Activated gamma-delta T cell (primary cell): ENCODE measurements around the gene SART3.
"Not testable (repeated sequence)": the region's sequence is repeated elsewhere in the genome, so short reads cannot be mapped to it uniquely, and the experiment has no call there.

Source experiments
- DNase-seq: peaks from one replicate; lab custom pipeline; 2025; lab: John Stamatoyannopoulos, UW

SART3 gene

GRCh38 chr12:108518716-108519496, 42.1 kb downstream of the SART3 start:
- DNase-seq: no peak

GRCh38 chr12:108518101-108518715, 42.8 kb downstream of the SART3 start:
- no peak for DNase-seq

DNA sequence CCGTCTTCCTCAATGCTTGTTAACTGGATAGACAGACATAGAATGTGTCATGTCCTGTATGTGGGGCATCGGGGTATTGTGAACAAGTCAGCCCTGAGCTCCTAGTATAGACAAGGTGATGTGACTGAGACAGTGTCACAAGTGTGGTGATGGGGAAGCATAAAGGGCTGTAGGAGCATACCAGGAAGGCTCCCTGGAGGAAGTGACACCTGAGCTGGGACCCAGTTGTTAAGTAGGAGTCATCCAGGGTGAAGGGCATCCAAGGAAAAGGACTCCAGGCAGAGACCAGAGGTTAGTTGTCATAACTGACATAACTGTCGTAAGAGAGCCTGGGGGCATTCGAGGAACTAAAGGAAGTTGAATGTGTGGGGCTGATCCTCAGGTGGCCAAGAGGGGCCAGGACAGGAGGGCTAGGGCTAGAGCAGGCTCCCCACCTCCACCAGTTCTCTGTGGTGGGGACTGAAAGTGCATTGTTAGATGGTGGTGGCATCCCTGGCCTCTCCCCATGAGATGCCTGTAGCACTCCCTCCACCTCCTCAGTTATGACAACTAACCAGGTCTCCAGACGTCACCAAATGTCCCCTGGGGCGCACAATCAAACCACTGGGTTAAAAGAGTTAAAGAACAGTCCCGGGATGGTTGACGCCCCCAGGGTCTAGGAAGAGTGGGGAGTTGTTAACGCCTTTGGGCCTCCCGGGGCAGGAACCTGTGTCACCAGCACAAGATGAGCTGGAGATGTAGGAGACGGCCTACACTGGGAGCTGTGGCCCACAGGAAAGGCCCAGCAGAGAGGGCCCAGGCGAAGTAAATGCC, 43.5 kb downstream of the SART3 start:
- no peak for DNase-seq

DNA sequence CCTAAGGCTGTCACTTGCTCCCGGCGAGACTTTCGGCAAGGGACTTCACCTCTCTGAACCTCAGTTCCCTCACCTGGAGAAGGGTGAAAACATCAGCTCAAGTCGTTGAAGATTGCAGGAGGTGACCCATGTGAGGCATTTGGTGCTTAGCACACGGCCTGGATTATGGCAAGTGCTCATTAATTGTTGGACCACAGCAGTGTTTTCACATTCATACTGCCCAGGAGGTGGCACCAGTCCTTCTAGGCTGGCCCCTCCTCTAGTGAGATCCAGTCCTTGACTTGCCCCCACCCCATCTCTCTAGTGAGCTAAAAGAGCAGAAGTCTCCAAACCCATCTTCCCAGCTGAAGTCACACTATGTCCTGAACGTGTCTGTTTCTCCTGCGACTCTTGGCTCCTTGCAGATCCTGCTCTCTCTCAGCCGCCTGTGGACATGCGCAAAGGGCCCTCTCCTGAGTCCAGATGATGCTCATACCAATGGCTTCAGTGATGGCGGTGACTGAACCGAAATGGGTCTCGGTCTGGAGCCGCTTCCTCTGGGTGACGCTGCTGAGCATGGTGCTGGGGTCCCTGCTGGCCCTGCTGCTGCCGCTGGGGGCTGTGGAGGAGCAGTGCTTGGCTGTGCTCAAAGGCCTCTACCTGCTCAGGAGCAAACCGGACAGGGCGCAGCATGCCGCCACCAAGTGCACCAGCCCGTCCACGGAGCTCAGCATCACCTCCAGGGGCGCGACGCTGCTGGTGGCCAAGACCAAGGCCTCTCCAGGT, 44.3 kb downstream of the SART3 start:
- DNase-seq: no peak

DNA sequence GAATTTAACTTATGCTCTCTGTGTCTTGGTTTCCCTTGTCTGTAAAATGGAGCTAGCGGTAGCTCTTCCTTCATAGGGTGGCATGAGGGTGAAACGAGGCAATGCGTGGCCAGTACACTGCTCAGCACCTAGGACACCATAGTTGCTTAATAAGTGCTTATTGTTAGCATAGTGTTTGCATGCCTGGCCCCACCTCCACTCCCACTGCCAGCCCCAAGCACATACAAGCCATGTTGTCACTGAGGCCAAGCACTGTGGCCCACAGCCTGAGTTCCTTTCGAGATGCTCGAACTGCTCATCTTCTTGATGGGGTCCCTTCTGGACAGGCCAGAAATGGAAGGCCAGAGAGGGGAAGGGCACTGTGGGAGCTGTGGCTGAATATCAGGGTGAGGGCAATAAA, 45.1 kb downstream of the SART3 start:
- no peak for DNase-seq

DNA sequence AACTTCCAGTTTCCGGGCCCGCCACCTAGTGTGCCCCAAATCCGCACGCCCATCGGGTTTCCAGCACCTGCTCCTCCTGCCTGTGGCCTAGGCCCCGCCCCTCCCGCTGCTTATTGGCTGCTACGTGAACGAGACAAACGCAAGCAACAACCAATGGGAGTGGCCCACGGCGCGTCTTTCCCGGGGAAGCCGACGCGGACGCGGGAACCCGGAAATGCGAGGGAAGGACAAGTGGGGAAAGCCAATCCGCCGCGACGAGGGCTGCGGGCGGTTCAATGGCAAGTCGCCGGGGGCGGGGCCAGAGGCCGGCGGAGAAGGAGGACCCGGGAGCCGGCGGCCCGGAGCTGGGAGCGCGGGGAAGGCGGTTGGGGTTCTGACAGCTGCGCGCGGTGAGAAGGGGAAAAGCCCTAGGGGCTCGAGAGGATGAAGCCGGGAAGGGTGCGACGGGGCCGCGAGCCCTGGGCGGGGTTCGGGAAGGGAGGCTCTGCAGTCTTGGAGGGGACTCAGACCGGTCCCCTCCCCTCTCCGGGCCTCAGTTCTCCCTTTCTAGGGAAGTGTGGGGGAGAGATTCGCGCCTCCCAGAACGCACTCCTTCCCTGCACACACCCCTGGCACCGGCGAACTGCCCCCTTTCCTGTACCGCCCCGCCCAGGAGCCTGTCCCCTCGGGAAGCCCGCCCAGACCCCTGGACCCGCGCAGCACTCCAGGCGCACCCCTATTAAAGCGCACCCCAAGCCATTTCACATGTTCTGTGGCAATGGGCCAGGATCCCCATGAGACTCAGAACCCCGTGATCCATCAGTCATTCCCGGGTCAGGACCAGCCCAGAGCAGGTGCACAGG, 45.8 kb downstream of the SART3 start, which contains the start of gene FICD:
Gene FICD (plus strand): TSS at position 305 of the 842 bp plus-strand sequence. CDS start 1,696 bp downstream, outside the sequence.
- peak; percentile 97 for DNase-seq

GRCh38 chr12:108514468-108514972, 46.5 kb downstream of the SART3 start:
- DNase-seq: no peak

DNA sequence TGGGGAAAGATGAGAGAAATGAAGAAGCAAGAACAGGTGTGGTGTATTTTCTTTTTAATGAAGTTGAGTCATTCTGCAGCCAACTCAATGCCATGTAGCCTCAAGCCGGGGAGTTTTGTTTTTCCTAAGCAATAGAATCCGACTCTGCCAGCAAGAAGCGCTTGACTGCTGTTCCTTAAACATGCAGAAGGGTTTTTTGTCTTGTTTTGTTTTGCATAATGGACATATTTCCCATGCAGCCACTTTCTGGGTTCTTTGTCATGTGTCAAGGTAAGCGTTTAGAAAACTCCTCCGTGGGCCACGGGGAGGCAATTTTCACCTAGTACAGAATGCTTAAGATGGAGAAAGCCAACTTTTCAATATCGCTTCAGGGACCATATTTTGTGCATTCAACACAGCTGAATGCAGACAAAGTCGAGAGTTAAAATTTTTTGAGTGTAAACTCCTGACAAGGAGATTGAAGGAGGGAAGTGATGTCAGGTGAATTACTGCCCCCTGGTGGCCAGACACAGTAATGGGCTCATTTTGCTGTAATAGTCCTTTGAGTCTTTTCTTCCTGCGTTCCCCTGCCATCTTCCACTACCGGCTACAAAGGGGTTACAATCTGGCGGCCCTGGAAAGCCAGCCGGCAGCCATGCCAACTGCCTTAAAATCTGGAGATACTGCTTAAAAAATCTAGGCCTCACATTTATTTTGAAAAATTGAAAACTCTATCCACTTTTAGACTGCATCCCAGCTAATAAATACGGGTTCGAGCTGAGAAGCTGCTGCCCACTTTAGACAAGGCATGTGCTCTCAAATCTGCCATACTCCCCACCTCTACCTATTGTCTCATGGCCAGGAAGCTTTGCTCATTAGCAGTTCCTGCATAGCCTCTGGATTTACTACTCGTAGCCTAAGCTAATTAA, 49.1 kb downstream of the SART3 start:
- no peak for DNase-seq

- DNase-seq: no peak
These were observed 50.1 kb downstream of the SART3 start for GRCh38 chr12:108510836-108511235.

DNA sequence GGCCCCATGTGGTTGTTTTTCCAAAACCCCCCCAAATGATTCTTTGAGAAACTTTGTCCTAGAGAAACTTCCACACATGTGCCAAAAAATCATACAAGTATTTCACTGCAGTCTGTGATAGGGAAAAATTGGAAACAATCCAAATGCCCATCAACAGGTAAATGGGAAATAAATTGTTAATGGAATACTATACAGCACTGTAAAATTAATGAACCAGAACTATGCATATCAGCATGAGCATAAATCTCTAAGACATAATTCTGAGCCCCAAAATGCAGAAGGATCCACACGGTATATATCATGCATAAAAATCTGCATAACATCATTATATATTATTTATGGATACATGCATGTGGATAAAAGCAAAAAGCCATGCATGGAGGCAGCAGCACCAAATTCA, 51.2 kb downstream of the SART3 start:
- no peak for DNase-seq

- DNase-seq: no peak
These were observed 52.9 kb downstream of the SART3 start for GRCh38 chr12:108507971-108508642.

GRCh38 chr12:108505129-108505528, 55.8 kb downstream of the SART3 start:
- DNase-seq: no peak

GRCh38 chr12:108502922-108503321, 58.1 kb downstream of the SART3 start:
- no peak for DNase-seq

DNA sequence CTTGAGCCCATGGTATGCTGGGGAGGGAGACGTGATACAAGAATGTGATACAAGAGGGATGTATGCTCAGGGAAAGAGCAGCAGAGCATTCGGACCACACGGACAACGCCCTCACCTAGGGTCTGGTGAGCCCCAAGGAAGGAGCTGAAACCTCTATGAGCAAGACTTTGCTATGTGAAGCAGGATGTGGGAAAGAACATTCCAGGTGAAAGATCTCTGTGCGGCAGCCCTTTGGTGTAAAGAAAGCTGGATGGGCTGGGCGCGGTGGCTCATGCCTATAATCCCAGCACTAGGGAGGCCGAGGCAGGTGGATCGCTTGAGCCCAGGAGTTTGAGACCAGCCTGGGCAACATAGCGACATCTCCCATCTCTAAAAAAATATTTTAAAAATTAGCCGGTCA, 62.8 kb downstream of the SART3 start:
- no peak for DNase-seq

DNA sequence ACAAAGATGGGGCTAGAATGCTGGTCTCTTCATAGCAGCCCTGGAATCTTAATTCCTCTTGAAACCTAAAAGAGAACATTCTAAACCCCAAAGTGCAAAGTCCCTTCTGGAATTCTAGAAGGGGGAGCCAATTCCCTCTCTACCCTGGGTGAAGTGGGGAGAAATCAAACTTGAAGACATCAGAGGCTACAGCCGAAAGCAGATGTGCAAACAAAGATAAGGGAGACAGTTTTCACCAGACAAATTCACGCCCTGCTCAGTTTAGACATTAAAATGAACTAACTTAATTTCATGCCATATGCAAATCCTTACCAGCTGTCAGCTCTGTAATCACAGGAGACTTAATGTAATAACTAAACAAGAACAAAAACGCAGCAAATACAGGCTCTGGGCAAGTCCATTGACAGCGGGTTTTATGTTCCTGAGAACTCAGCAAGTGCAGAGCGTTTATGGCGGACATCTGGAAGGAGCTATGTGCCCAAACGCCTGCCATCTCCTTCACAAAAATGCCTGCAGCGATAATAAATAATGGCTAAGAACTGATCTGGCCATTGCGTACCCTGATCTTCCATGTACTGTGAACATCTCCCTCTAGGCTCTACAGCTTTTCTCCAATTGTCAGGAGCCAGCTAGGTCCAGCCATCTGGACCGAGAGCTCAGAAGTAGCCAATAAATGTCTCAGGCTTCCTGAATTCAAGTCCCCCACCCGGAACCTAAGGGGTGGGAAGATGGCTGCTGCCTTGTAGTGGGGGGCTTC, 65.0 kb downstream of the SART3 start:
- no peak for DNase-seq

- DNase-seq: no peak
These were observed 65.9 kb downstream of the SART3 start for GRCh38 chr12:108495054-108495453.

DNA sequence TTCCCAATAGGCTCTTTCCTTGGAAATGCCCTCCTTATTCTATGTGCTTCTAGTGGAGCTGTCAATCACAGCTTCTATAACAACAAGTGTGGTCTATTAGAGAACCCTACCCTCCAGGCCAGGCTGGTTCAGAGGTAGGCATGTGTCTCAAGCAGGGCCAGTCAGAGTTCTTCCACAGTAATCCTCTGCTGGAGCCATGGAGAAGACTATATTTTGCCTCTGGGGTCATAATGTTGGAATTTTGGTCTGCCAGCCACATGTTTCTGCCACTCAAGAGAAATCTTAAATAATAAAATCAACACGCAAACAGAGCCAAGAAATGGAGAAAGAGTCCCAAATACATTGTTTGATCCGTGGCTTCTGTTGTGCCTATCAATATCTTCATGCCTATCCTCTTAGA, 69.7 kb downstream of the SART3 start:
- no peak for DNase-seq

GRCh38 chr12:108487029-108487428, 73.9 kb downstream of the SART3 start:
- not testable (repeated sequence) for DNase-seq
